Stimulated activated naive CD8-positive, alpha-beta T cell treated with anti-CD3 and anti-CD28 coated beads, Interleukin-15, Interleukin-2, amounts not matched to agents 100 U/mL and 50 U/mL, for 24 hours (primary cell): ENCODE results near the gene FAM20B.
A peak's percentile ranks its signal among the peaks of the same experiment; 100 is the strongest.
"Not testable (repeated sequence)": the region's sequence is repeated elsewhere in the genome, so short reads cannot be mapped to it uniquely, and the experiment has no call there.

Source experiments
- ATAC-seq: fragments of 150-1000 bp; cut with Tn5 transposase; one replicate; pipeline ENCODE4 v1.10.0; 2021
- DNase-seq: peaks from one replicate; pipeline ENCODE4 v3.0.0; 2021

FAM20B gene

GRCh38 chr1:179023946-179024650 lies 1.6 kb upstream of the FAM20B start:
- DNase-seq = no peak
- ATAC-seq = no peak

GRCh38 chr1:179025975-179026812 lies 500 bp downstream of the FAM20B start:
- ATAC-seq (peak; percentile 90), DNase-seq (peak; percentile 82)

- DNase-seq = no peak
- ATAC-seq = no peak
Measured at GRCh38 chr1:179026813-179027669, 1.3 kb downstream of the FAM20B start.

GRCh38 chr1:179029321-179029759 lies 3.6 kb downstream of the FAM20B start:
- DNase-seq (no peak), ATAC-seq (no peak)

- DNase-seq = no peak
- ATAC-seq = no peak
Measured at GRCh38 chr1:179030130-179030529, 4.4 kb downstream of the FAM20B start.

- DNase-seq (no peak), ATAC-seq (no peak)
Measured at GRCh38 chr1:179030683-179031082, 5.0 kb downstream of the FAM20B start.

- no peak for ATAC-seq
- no peak for DNase-seq
Measured at GRCh38 chr1:179031284-179031683, 5.6 kb downstream of the FAM20B start.

GRCh38 chr1:179031855-179032513 lies 6.3 kb downstream of the FAM20B start:
- DNase-seq (no peak), ATAC-seq (no peak)

- DNase-seq (no peak), ATAC-seq (peak; percentile 77)
Measured at GRCh38 chr1:179034720-179035119, 9.0 kb downstream of the FAM20B start.

- DNase-seq (no peak), ATAC-seq (peak; percentile 80)
Measured at GRCh38 chr1:179036844-179037465, 11.3 kb downstream of the FAM20B start.

- DNase-seq = no peak
- no peak for ATAC-seq
Measured at GRCh38 chr1:179038528-179039281, 13.0 kb downstream of the FAM20B start.

- ATAC-seq, DNase-seq: not testable (repeated sequence)
Measured at GRCh38 chr1:179039502-179040174, 13.9 kb downstream of the FAM20B start.

- not testable (repeated sequence) for ATAC-seq, DNase-seq
Measured at GRCh38 chr1:179040175-179040551, 14.5 kb downstream of the FAM20B start.

- ATAC-seq = no peak
- no peak for DNase-seq
Measured at GRCh38 chr1:179042087-179042486, 16.4 kb downstream of the FAM20B start.

GRCh38 chr1:179042700-179043099 lies 17.0 kb downstream of the FAM20B start:
- DNase-seq (no peak), ATAC-seq (no peak)

GRCh38 chr1:179043266-179043665 lies 17.6 kb downstream of the FAM20B start:
- no peak for ATAC-seq

GRCh38 chr1:179043907-179044306 lies 18.2 kb downstream of the FAM20B start:
- no peak for ATAC-seq
- no peak for DNase-seq

More at GRCh38 chr1:179043266-179043665, 17.6 kb downstream of the FAM20B start:
- DNase-seq = no peak

GRCh38 chr1:179046808-179047635 lies 21.3 kb downstream of the FAM20B start:
- DNase-seq (no peak), ATAC-seq (peak; percentile 43)

GRCh38 chr1:179047636-179047997 lies 21.9 kb downstream of the FAM20B start:
- ATAC-seq (no peak), DNase-seq (no peak)
